A549 (cell line): Measurements from ENCODE around the gene HMGCL. TPM values are rescaled to one million over a fixed set of nuclear protein-coding genes. Genes with fewer than 3 reads are reported as not detected.

Experiments used
- ATAC-seq, 2 experiments: fragments of 200-7000 bp in 1 of 2; fragments of >200 bp in 1 of 2; cut with Nextera tagmentation in 1 of 2; cut with Tn5 transposase in 1 of 2; 3 replicates each; pipeline versions ENCODE4 v1.8.0 to v1.9.1; 2018 to 2020; ENCODE audit warnings: mild to moderate bottlenecking in 1 of 2, moderate library complexity in 1 of 2
- CTCF ChIA-PET: fragments of 300-600 bp; sonication (Branson Sonifier 250); formaldehyde crosslinking; extraction: SDS; loops from one replicate; lab custom pipeline; 2021; ENCODE audit warnings: antibody characterized with exemption, inconsistent platforms; lab: Yijun Ruan, JAX
- POLR2A ChIA-PET: fragments of 350-600 bp; formaldehyde crosslinking; extraction: SDS; loops from one replicate; lab custom pipeline; 2021; ENCODE audit warnings: antibody characterized with exemption, inconsistent platforms; lab: Yijun Ruan, JAX
- DNase-seq, 2 experiments: peaks; one replicate each; pipeline versions ENCODE4 v3.0.0 to v3.0.0-alpha.2; 2011 to 2016; ENCODE audit warnings: low read depth in 1 of 2, low spot score in 1 of 2
- FAIRE-seq: peaks from 2 replicates; lab custom pipeline; 2011; peaks lifted over from hg19 to GRCh38; lab: Jason Lieb, UNC
- H3K27ac ChIP-seq, 2 experiments: fragments of >200 bp; sonication (Bioruptor Twin); formaldehyde crosslinking; 3 replicates each; pipeline ENCODE4 v1.5.1; 2016 to 2017
- H3K4me1 ChIP-seq: fragments of >200 bp; sonication (Bioruptor Twin); formaldehyde crosslinking; 3 replicates; pipeline ENCODE4 v1.6.1; 2016
- H3K4me2 ChIP-seq: fragments of >200 bp; sonication (Bioruptor Twin); formaldehyde crosslinking; 3 replicates; pipeline ENCODE4 v1.6.1; 2016
- H3K4me3 ChIP-seq: fragments of >200 bp; sonication (Bioruptor Twin); formaldehyde crosslinking; 3 replicates; pipeline ENCODE4 v1.5.1; 2016
- H3K9me3 ChIP-seq: fragments of >200 bp; sonication (Bioruptor Twin); formaldehyde crosslinking; 3 replicates; pipeline ENCODE4 v1.6.1; 2016
- BHLHE40 ChIP-seq: IDR thresholded peaks from 2 replicates; pipeline ENCODE4 v1.6.1; 2012; ENCODE audit warnings: low read depth, low read length, inconsistent platforms
- CBX8 ChIP-seq: fragments of 200-600 bp; sonication (generic); IDR thresholded peaks from 2 replicates; pipeline ENCODE4 v1.6.1; 2016
- CHD2 ChIP-seq: fragments of 150-350 bp; IDR thresholded peaks from 2 replicates; pipeline ENCODE4 v1.6.1; 2014; ENCODE audit warnings: low read length; ENCODE audit not compliant: partially characterized antibody
- CHD4 ChIP-seq: fragments of 200-600 bp; sonication (generic); IDR thresholded peaks from 2 replicates; pipeline ENCODE4 v1.6.1; 2016; ENCODE audit warnings: antibody characterized with exemption, mild to moderate bottlenecking, borderline replicate concordance
- EHMT2 ChIP-seq: fragments of 200-600 bp; sonication (generic); IDR thresholded peaks from 2 replicates; pipeline ENCODE4 v1.6.1; 2016; ENCODE audit warnings: antibody characterized with exemption, low read depth, mild to moderate bottlenecking, moderate library complexity
- GATA3 ChIP-seq: IDR thresholded peaks from 2 replicates; pipeline ENCODE4 v1.6.1; 2012; ENCODE audit warnings: borderline replicate concordance
- HEYL ChIP-seq: fragments of 250-450 bp; sonication (Bioruptor Pico); IDR thresholded peaks from 2 replicates; pipeline ENCODE4 v1.8.0; 2021; ENCODE audit warnings: mild to moderate bottlenecking, moderate library complexity
- HOXB13 ChIP-seq: fragments of 250-450 bp; sonication (Bioruptor Pico); IDR thresholded peaks from 2 replicates; pipeline ENCODE4 v1.5.0; 2020; ENCODE audit warnings: low read depth, mild to moderate bottlenecking, moderate library complexity
- HOXB5 ChIP-seq: fragments of 250-450 bp; sonication (Bioruptor Pico); IDR thresholded peaks from 2 replicates; pipeline ENCODE4 v1.5.0; 2020; ENCODE audit warnings: mild to moderate bottlenecking, moderate library complexity
- MAFK ChIP-seq: fragments of 450-650 bp; IDR thresholded peaks from 2 replicates; pipeline ENCODE4 v1.6.1; 2014; ENCODE audit not compliant: partially characterized antibody
- MAZ ChIP-seq: fragments of 150-350 bp; IDR thresholded peaks from 2 replicates; pipeline ENCODE4 v1.6.1; 2014; ENCODE audit warnings: antibody characterized with exemption, low read depth, low read length, borderline replicate concordance
- MYC ChIP-seq: IDR thresholded peaks from 2 replicates; pipeline ENCODE4 v1.6.1; 2012; ENCODE audit warnings: mild to moderate bottlenecking, inconsistent platforms, low read length, improper control_type of control experiment, borderline replicate concordance
- NPAS2 ChIP-seq: fragments of 250-450 bp; sonication (Bioruptor Pico); IDR thresholded peaks from 2 replicates; pipeline ENCODE4 v1.8.0; 2022; ENCODE audit warnings: mild to moderate bottlenecking, moderate library complexity, borderline replicate concordance
- POLR2AphosphoS2 ChIP-seq: conservative IDR thresholded peaks from 2 replicates; pipeline ENCODE4 v1.6.1; 2012; ENCODE audit warnings: low read length, improper control_type of control experiment, inconsistent platforms
- RAD21 ChIP-seq, 2 experiments: fragments of >200 bp in 1 of 2; sonication (Bioruptor Twin) in 1 of 2; formaldehyde crosslinking in 1 of 2; IDR thresholded peaks in 1 of 2; conservative IDR thresholded peaks in 1 of 2; 2 replicates in 1 of 2; 3 replicates in 1 of 2; pipeline ENCODE4 v1.6.1; 2012 to 2018; ENCODE audit warnings: inconsistent platforms in 1 of 2
- RARB ChIP-seq: fragments of 250-450 bp; sonication (Bioruptor Pico); IDR thresholded peaks from 2 replicates; pipeline ENCODE4 v1.8.0; 2021; ENCODE audit warnings: mild to moderate bottlenecking, moderate library complexity
- REST ChIP-seq: fragments of 200-600 bp; sonication (generic); IDR thresholded peaks from 2 replicates; pipeline ENCODE4 v1.6.1; 2016; ENCODE audit warnings: antibody characterized with exemption, mild to moderate bottlenecking, moderate library complexity
- SMC3 ChIP-seq: fragments of >200 bp; sonication (Bioruptor Twin); formaldehyde crosslinking; IDR thresholded peaks from 3 replicates; pipeline ENCODE4 v1.6.1; 2018; ENCODE audit warnings: inconsistent platforms
- TP53 ChIP-seq: fragments of 250-450 bp; sonication (Bioruptor Pico); IDR thresholded peaks from 2 replicates; pipeline ENCODE4 v1.5.0; 2021; ENCODE audit warnings: mild to moderate bottlenecking, moderate library complexity
- ZNF302 ChIP-seq: fragments of 250-450 bp; sonication (Bioruptor Pico); IDR thresholded peaks from 2 replicates; pipeline ENCODE4 v1.9.0; 2021; ENCODE audit warnings: inconsistent platforms, mild to moderate bottlenecking, moderate library complexity
- ZSCAN20 ChIP-seq: fragments of 250-450 bp; sonication (Bioruptor Pico); IDR thresholded peaks from 2 replicates; pipeline ENCODE4 v1.8.0; 2022; ENCODE audit warnings: mild to moderate bottlenecking, moderate library complexity
- WGBS: methylation state at CpG from one replicate; pipeline ENCODE4 v1.1.6; 2017; ENCODE audit errors: missing lambda C conversion rate; 5-methylcytosine and 5-hydroxymethylcytosine counted together
- polyA plus RNA-seq, 4 experiments: library from polyadenylated mRNA; depleted of rRNA in 3 of 4; stranded (reverse); fragments of >200 nt; fragmentation: RNase III in 1 of 4; extraction: RNeasy Plus Mini Kit Qiagen cat#74134 plus additional on column Dnase treatment in 1 of 4; gene quantifications; 2 replicates in 3 of 4; 3 replicates in 1 of 4; pipeline ENCODE4 v1.2.3, GENCODE V29; 2011 to 2017
- TF ChIP-seq, protein P1 (sequence below): fragments of 250-450 bp; sonication (Bioruptor Pico); IDR thresholded peaks from 2 replicates; pipeline ENCODE4 v1.5.0; 2020; ENCODE audit warnings: low read depth, mild to moderate bottlenecking, moderate library complexity
- TF ChIP-seq, protein P2 (sequence below): fragments of >200 bp; sonication (Bioruptor Twin); formaldehyde crosslinking; IDR thresholded peaks from 3 replicates; pipeline ENCODE4 v1.5.1; 2016

Gene HMGCL
- polyA plus RNA-seq, 2 of the 4 experiments (the other 2 are of a cell fraction), result 11.5 to 18.0 TPM

DNA sequence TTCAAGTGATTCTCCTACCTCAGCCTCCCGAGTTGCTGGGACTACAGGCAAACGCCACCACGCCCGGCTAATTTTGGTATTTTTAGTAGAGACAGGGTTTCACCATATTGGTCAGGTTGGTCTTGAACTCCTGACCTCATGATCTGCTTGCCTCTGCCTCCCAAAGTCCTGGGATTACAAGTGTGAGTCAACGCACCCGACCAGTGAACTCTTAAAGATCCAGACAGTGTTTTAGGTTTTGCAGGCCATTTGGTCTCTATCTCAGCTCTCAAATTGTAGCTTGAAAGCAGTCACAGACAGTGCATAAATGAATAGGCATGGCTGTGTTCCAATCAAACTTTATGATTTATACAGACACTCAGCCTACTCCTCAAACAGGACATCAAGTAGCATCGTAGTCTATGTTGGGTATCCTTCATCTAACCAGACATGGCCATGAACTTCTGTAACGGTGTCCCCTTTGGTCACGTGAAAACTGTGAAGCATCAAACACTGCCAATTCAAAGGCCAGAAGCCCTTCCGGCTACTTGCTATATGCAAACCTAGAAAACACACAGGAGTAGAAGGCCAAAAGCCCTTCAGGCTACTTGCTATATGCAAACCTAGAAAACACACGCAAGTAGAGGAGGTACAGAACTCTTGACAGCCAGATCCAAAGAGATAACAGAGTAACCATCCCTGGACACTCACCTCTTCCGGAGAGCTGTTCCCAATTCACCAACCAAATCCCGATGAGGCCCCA, 39.7 kb upstream of the HMGCL start:
- Histone ChIP-seq H3K4me3 (no peak overlapping the region), H3K27ac (no peak overlapping the region), H3K4me2 (no peak overlapping the region), H3K9me3 (no peaks in the 10 kb centered on the region), H3K4me1 (peaks cover 5% of the 10 kb centered on the region; the same call in 1 of the 3 replicates)
- TF ChIP-seq CHD2 (no peak), SMC3 (no peak), CHD4 (no peak), HEYL (CRISPR knock-in tag) (no peak), MYC (no peak), TP53 (CRISPR knock-in tag) (no peak), EHMT2 (no peak), GATA3 (no peak), RARB (CRISPR knock-in tag) (no peak)
- TF ChIP-seq, protein P1, sequence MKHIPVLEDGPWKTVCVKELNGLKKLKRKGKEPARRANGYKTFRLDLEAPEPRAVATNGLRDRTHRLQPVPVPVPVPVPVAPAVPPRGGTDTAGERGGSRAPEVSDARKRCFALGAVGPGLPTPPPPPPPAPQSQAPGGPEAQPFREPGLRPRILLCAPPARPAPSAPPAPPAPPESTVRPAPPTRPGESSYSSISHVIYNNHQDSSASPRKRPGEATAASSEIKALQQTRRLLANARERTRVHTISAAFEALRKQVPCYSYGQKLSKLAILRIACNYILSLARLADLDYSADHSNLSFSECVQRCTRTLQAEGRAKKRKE, result no peak
- 89% methylated on average over 13 of the region's 13 CpGs for WGBS
- ChIA-PET POLR2A (no interaction called here), CTCF (interaction anchor here (1.3 kb wide), 1 partner anchor 52 kb away, joined by 4 read pairs; no protein-coding TSS in a partner anchor)
- no peak for ATAC-seq
- FAIRE-seq, result no peak
- no peak for DNase-seq

DNA sequence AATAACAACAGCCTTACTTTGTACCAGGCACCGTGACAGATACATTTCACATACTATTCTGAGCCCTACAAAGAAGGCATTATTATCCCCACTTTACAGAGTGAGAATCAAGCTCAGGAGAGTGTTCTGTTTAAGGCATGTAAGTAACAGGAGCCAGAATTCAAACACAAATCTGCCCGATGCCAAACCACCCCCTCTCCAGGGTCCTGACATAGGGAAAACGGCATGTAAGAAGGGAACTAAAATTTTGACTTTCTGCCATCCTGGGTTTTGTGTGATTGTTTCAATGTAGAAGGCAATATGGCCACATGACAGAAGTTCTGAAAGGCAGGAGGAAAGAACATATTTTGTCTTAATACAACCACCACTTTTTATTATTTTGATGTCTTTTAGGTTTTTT, 37.4 kb upstream of the HMGCL start:
- CTCF ChIA-PET, result interaction anchor here (0.7 to 1.8 kb wide), 2 partner anchors 224 to 288 kb away, joined by 3 to 4 read pairs; no protein-coding TSS in a partner anchor
- DNase-seq (no peak), FAIRE-seq (no peak), ATAC-seq (no peak)
- POLR2A ChIA-PET, result no interaction called here
- H3K27ac ChIP-seq, result no peak overlapping the region
- H3K4me1 ChIP-seq, result peaks cover 5% of the 10 kb centered on the region; the same call in 1 of the 3 replicates
- TF ChIP-seq HOXB13 (CRISPR knock-in tag) (no peak), REST (no peak), CBX8 (no peak), NPAS2 (CRISPR knock-in tag) (no peak), GATA3 (no peak), HOXB5 (CRISPR knock-in tag) (no peak), RAD21 (conservative IDR thresholded peaks at IDR 0.05 in 1 of 2, IDR thresholded peaks at IDR 0.05 in 1 of 2) (no peak), BHLHE40 (no peak), MAFK (no peak), ZSCAN20 (no peak), POLR2AphosphoS2 (no peak), MAZ (no peak), ZNF302 (CRISPR knock-in tag) (no peak)
- TF ChIP-seq, protein P2, sequence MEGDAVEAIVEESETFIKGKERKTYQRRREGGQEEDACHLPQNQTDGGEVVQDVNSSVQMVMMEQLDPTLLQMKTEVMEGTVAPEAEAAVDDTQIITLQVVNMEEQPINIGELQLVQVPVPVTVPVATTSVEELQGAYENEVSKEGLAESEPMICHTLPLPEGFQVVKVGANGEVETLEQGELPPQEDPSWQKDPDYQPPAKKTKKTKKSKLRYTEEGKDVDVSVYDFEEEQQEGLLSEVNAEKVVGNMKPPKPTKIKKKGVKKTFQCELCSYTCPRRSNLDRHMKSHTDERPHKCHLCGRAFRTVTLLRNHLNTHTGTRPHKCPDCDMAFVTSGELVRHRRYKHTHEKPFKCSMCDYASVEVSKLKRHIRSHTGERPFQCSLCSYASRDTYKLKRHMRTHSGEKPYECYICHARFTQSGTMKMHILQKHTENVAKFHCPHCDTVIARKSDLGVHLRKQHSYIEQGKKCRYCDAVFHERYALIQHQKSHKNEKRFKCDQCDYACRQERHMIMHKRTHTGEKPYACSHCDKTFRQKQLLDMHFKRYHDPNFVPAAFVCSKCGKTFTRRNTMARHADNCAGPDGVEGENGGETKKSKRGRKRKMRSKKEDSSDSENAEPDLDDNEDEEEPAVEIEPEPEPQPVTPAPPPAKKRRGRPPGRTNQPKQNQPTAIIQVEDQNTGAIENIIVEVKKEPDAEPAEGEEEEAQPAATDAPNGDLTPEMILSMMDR, result no peak
- H3K9me3 ChIP-seq, result no peaks in the 10 kb centered on the region
- H3K4me2 ChIP-seq, result no peak overlapping the region
- WGBS, result 77% methylated on average over 3 of the region's 3 CpGs
- no peak overlapping the region for H3K4me3 ChIP-seq
